Naive thymus-derived CD8-positive, alpha-beta T cell (primary cell): ENCODE results near the gene COL6A5. TPM values are rescaled to one million over a fixed set of nuclear protein-coding genes. Genes with fewer than 3 reads are reported as not detected.

ENCODE experiments used
- ATAC-seq, 2 donors: fragments of 150-1000 bp; cut with Tn5 transposase in 1 of 2; sonication (Bioruptor Pico), chemical (Tn5 transposase) in 1 of 2; 1 replicate in 1 of 2; 2 replicates in 1 of 2; pipeline ENCODE4 v1.10.0; 2021; ENCODE audit warnings: mild to moderate bottlenecking in 2 of 2, moderate library complexity in 2 of 2
- POLR2A ChIA-PET: fragments of 350-600 bp; sonication (Branson Sonifier 250); formaldehyde crosslinking; loops from one replicate; lab custom pipeline; 2021; ENCODE audit warnings: antibody characterized with exemption; lab: Charles Lee
- DNase-seq, 10 donors: peaks; one replicate each; pipeline versions ENCODE4 v3.0.0 to v3.0.0-alpha.2; 2020 to 2022
- H3K27ac Mint-ChIP-seq, 10 donors: one replicate each; pipeline ENCODE4 v1.8.0; 2020 to 2022; ENCODE audit warnings: mild to moderate bottlenecking in 10 of 10, mixed read lengths in 10 of 10, moderate library complexity in 4 of 10, inconsistent platforms in 1 of 10
- H3K27me3 Mint-ChIP-seq, 5 donors: one replicate each; pipeline ENCODE4 v1.8.0; 2021 to 2022; ENCODE audit warnings: mixed read lengths in 5 of 5
- H3K36me3 Mint-ChIP-seq, 3 donors: one replicate each; pipeline ENCODE4 v1.8.0; 2020 to 2022; ENCODE audit warnings: mixed read lengths in 3 of 3, mild to moderate bottlenecking in 2 of 3, inconsistent platforms in 1 of 3
- H3K4me1 Mint-ChIP-seq, 4 donors: one replicate each; pipeline ENCODE4 v1.8.0; 2021 to 2022; ENCODE audit warnings: mixed read lengths in 4 of 4
- H3K4me3 Mint-ChIP-seq, 10 donors: one replicate each; pipeline ENCODE4 v1.8.0; 2020 to 2022; ENCODE audit warnings: mild to moderate bottlenecking in 10 of 10, mixed read lengths in 10 of 10, moderate library complexity in 6 of 10, inconsistent platforms in 1 of 10
- H3K9me3 Mint-ChIP-seq, 9 donors: one replicate each; pipeline ENCODE4 v1.8.0; 2020 to 2022; ENCODE audit warnings: mixed read lengths in 9 of 9, mild to moderate bottlenecking in 3 of 9, inconsistent platforms in 1 of 9, moderate library complexity in 1 of 9
- polyA plus RNA-seq, 3 donors: library from polyadenylated mRNA; unstranded; fragments of 300-500 nt; fragmentation: Illumina TruSeq; gene quantifications; one replicate each; pipeline ENCODE4 v1.2.3, GENCODE V29; 2021
- total RNA-seq, 8 experiments: library from RNA in 2 of 8; stranded (reverse) in 2 of 8; gene quantifications; one replicate each; pipeline ENCODE4 v1.2.3 and lab custom pipeline; 2021 to 2026

Gene COL6A5
- total and polyA plus RNA-seq, 5 experiments from 2014 or later: not detected

DNA sequence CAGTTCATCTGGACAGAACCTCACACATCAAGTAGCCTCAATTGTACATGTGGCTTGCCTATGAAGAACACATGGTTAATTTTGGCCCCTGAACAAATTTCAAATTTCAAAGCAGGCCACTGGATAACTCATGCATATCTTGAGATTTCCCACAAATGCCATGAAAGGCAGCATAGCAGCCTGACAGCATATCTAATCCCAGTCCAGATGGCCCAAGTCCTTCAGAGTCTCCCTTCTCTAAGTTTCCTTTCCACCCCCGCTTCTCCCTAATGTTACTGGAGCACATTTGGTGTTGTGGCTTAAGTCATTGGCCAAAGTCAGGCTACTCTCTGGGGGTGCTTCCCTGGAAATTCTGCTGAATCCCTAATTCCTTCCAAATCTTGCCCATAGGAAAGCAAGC lies 117.7 kb downstream of the COL6A5 start:
- no peaks in the 10 kb centered on the region for H3K36me3 Mint-ChIP-seq
- no peaks in the 10 kb centered on the region for H3K9me3 Mint-ChIP-seq
- H3K4me1 Mint-ChIP-seq: no peaks in the 10 kb centered on the region
- no peak for DNase-seq
- peaks cover 4 to 16% (median 10%) of the 10 kb centered on the region in 5 donors for H3K27me3 Mint-ChIP-seq
- H3K4me3 Mint-ChIP-seq: no peak overlapping the region
- no peak for ATAC-seq
- POLR2A ChIA-PET: no interaction called here
- no peak overlapping the region for H3K27ac Mint-ChIP-seq

DNA sequence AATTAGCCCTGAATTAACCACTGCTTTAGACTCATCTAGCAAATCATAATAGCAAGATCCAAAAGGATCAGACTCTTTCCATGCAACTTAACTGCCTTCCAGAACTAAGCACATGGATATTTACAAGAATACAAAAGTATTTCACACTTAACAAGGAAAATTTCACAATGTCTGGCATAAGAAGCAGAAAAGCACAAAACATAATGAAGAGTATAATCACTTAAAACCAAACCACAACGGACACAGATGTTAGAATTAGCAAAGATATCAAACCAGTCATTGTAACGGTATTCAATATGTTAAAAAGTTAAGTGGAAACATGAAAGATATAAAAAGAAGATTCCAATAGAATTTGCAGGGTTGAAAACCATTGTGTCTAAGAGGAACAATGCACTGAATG lies 120.0 kb downstream of the COL6A5 start:
- no peak overlapping the region for H3K27ac Mint-ChIP-seq
- POLR2A ChIA-PET: no interaction called here
- no peak for ATAC-seq
- H3K4me1 Mint-ChIP-seq: no peaks in the 10 kb centered on the region
- DNase-seq: no peak
- H3K36me3 Mint-ChIP-seq: no peaks in the 10 kb centered on the region
- no peak overlapping the region for H3K4me3 Mint-ChIP-seq
- no peaks in the 10 kb centered on the region for H3K9me3 Mint-ChIP-seq
- peaks cover 4 to 21% (median 16%) of the 10 kb centered on the region in 5 donors for H3K27me3 Mint-ChIP-seq

DNA sequence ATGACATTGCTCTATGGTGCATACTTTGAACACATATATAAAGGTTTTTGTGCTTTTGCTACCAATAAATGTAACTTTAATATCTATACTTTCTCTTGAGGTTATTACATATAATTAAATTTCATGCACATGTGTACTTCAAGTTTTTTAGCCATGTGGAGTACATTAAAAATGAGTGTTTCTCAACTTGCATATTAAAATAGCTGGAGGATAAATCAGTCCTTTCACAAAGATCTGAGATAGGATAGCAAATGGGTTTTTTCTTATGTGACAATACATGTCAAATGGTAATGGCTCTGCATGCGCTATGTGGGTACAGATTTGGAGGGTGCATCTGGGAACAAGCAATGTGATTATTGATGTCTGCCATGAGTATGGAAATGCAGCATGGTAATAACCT lies 122.8 kb downstream of the COL6A5 start:
- H3K9me3 Mint-ChIP-seq: no peaks in the 10 kb centered on the region
- ATAC-seq (no peak), DNase-seq (no peak)
- H3K27ac Mint-ChIP-seq: no peak overlapping the region
- H3K27me3 Mint-ChIP-seq: peaks cover 6 to 26% (median 23%) of the 10 kb centered on the region in 5 donors
- POLR2A ChIA-PET: no interaction called here
- no peak overlapping the region for H3K4me3 Mint-ChIP-seq
- H3K36me3 Mint-ChIP-seq: no peaks in the 10 kb centered on the region
- no peaks in the 10 kb centered on the region for H3K4me1 Mint-ChIP-seq

DNA sequence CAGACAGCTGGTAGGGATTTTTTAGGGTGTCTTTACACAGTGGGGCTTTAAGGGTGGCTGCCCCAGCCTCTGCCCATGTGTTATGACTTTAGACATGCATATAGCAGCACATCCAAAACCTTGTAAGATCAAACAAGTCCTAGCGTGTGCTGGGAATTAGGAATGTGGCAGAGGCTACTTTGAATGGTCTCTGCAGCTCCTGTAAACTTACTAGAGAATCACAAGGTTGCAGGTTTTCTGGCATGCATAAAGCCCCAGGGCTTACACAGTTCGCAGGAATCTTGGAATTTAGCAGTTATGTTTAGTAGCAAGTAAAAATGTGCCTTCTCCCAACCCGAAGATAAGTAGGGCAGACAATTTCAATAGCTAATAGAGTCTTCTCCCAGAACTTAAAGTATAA lies 124.7 kb downstream of the COL6A5 start:
- POLR2A ChIA-PET: no interaction called here
- no peak overlapping the region for H3K4me3 Mint-ChIP-seq
- H3K9me3 Mint-ChIP-seq: peaks cover 0 to 15% (median 0%) of the 10 kb centered on the region in 9 donors
- no peaks in the 10 kb centered on the region for H3K36me3 Mint-ChIP-seq
- DNase-seq (no peak), ATAC-seq (no peak)
- H3K27me3 Mint-ChIP-seq: peaks cover 5 to 22% (median 19%) of the 10 kb centered on the region in 5 donors
- H3K27ac Mint-ChIP-seq: no peak overlapping the region
- H3K4me1 Mint-ChIP-seq: no peaks in the 10 kb centered on the region

DNA sequence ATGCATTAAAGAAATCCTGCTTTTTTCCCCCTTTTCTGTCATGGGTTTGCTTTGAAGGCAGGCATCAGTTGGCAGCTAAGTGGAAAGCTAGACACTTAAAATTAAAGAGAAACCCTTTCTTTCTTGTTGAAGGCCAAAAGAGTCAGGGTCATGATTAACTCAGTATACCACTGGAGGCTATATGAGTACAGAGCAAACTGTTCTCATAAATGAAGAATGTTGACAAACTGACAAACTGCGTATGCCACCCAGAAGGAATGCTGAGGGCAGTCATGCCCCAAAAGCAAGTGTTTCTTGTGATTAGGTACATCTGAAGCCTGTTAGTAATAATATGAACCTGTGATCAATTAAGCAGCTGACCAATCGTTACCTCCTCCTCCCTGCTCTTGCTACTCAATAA lies 127.9 kb downstream of the COL6A5 start:
- no peak for ATAC-seq
- POLR2A ChIA-PET: no interaction called here
- Mint-ChIP-seq H3K4me3 (no peak overlapping the region), H3K27ac (no peak overlapping the region), H3K36me3 (no peaks in the 10 kb centered on the region), H3K4me1 (no peaks in the 10 kb centered on the region), H3K27me3 (peaks cover 2 to 27% (median 17%) of the 10 kb centered on the region in 5 donors), H3K9me3 (peaks cover 0 to 23% (median 2%) of the 10 kb centered on the region in 9 donors)
- DNase-seq: no peak

DNA sequence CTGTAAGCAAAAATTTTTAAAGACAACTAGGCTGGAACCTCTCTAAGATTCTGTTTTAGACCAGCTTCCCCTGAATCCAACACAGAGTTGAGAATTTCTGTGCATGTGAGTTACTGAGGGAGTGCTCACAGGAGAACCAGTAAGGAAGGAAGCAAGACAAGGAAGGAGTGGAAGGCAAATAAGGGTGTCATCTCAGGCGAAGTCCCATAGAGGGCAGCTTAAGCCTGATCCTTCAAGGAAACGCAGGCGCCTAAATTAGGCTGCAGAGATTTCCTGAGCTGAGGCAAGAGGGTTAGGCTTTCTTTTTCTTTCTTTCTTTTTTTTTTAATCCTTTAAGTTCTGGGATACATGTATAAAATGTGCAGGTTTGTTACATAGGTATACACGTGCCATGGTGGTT lies 135.3 kb downstream of the COL6A5 start:
- Mint-ChIP-seq H3K27me3 (peaks cover 0 to 13% (median 2%) of the 10 kb centered on the region in 5 donors), H3K4me3 (no peak overlapping the region)
- POLR2A ChIA-PET: no interaction called here

DNA sequence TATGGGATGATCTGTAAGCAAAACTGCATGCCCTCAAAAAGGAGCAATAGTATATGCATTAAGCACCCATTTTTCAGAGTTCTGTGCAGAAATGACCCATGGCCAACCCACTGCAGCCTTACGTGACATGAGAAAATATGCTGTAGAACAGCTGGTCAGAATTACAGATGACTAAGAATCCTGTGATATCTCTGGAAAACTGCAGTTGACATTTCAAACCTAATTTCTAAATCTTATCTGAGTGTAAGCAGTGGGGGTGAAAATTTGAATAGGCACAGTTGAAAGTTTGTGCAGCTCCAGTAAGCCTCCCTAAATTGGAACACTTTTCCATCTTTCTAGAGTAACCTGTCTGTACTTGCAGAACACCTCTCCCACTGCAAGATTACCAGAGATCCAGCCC lies 142.8 kb downstream of the COL6A5 start:
- Mint-ChIP-seq H3K4me3 (no peak overlapping the region), H3K9me3 (peaks cover 0 to 5% (median 0%) of the 10 kb centered on the region in 9 donors), H3K27ac (no peak overlapping the region), H3K36me3 (peaks cover 0 to 4% (median 0%) of the 10 kb centered on the region in 3 donors), H3K4me1 (no peaks in the 10 kb centered on the region), H3K27me3 (peaks cover 0 to 24% (median 2%) of the 10 kb centered on the region in 5 donors)
- DNase-seq (no peak), ATAC-seq (no peak)
- POLR2A ChIA-PET: no interaction called here

More for the DNA sequence above, 135.3 kb downstream of the COL6A5 start:
- no peaks in the 10 kb centered on the region for H3K36me3 Mint-ChIP-seq
- no peak overlapping the region for H3K27ac Mint-ChIP-seq
- ATAC-seq: no peak
- no peak for DNase-seq
- peaks cover 0 to 26% (median 3%) of the 10 kb centered on the region in 9 donors for H3K9me3 Mint-ChIP-seq
- H3K4me1 Mint-ChIP-seq: no peaks in the 10 kb centered on the region

DNA sequence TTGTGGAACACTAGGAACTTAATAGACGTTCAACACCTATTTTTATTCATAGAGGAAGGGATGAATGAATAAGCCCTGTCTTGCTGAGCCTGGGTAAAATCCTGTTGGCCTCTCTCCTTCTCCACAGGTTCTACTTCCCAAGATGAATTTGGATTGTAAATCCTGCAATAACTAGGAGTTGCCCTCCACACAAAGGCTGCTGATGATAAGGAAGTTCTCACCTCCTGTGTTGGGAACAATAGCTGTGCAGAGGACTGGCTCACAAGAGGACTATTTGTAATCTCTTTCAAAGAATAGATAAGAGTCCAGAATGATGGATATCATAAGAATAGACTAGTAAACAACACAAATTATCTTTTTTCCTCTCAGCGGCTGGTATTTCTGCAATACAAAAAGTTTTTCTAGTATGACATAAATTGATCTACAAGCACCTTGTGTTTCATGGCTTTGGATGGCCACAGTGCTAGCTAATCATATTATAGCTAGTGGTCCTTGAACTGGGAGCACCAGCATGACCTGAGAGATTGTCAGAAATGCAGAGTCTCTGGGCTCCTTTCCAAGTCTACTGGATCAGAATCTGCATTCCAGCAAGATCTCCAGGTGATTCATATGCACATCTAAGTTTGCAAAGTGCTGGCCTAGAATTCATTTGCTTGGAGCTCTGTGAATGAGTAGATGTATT lies 143.4 kb downstream of the COL6A5 start:
- peaks cover 0 to 4% (median 0%) of the 10 kb centered on the region in 3 donors for H3K36me3 Mint-ChIP-seq
- POLR2A ChIA-PET: no interaction called here
- H3K27me3 Mint-ChIP-seq: peaks cover 0 to 24% (median 2%) of the 10 kb centered on the region in 5 donors
- H3K4me3 Mint-ChIP-seq: no peak overlapping the region
- DNase-seq (no peak), ATAC-seq (no peak)
- H3K9me3 Mint-ChIP-seq: peaks cover 0 to 5% (median 0%) of the 10 kb centered on the region in 9 donors
- no peak overlapping the region for H3K27ac Mint-ChIP-seq
- no peaks in the 10 kb centered on the region for H3K4me1 Mint-ChIP-seq

DNA sequence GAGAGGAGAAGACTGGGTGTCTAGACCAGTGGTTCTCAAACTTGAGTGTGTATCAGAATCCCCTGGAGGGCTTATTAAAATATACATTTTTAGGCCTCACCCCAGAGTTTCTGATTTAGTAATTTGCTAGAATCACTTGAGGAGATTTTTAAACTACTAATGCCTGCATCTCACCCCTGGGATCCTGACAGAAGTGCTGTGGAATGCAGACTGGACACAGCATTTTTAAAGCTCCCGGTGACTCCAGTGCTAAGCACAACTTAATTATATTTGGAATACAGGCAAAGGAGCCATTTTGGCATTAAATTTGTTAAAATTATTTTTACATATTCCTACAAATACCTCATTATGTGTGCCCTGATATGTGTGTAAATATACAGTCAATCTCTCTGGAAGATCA lies 144.8 kb downstream of the COL6A5 start:
- DNase-seq (no peak), ATAC-seq (no peak)
- H3K27me3 Mint-ChIP-seq: peaks cover 0 to 25% (median 2%) of the 10 kb centered on the region in 5 donors
- peaks cover 0 to 5% (median 0%) of the 10 kb centered on the region in 9 donors for H3K9me3 Mint-ChIP-seq
- no peak overlapping the region for H3K4me3 Mint-ChIP-seq
- H3K27ac Mint-ChIP-seq: no peak overlapping the region
- no peaks in the 10 kb centered on the region for H3K4me1 Mint-ChIP-seq
- H3K36me3 Mint-ChIP-seq: peaks cover 0 to 4% (median 0%) of the 10 kb centered on the region in 3 donors
- POLR2A ChIA-PET: no interaction called here

DNA sequence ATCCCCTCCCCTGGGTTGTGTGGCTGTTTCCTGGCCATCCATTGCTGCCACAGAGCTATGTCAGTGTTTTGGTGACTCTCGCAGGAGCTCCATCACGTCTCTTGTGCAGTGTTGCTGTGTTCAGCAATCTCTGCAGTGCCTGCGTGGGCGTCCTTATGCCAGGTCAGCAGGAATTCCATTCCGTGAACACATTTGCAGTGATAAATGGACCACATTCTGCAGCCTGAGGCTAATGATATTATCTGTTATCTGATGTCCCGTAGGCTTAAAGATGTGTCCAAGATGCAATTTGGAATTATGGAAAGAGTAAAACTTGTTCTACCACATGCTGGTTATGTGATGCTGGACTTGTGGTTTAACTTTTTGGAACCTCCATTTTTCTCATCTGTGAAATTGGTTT lies 146.0 kb downstream of the COL6A5 start:
- Mint-ChIP-seq H3K9me3 (peaks cover 0 to 2% (median 0%) of the 10 kb centered on the region in 9 donors), H3K4me1 (no peaks in the 10 kb centered on the region), H3K4me3 (no peak overlapping the region), H3K27ac (no peak overlapping the region), H3K27me3 (peaks cover 0 to 24% (median 4%) of the 10 kb centered on the region in 5 donors), H3K36me3 (peaks cover 0 to 4% (median 0%) of the 10 kb centered on the region in 3 donors)
- POLR2A ChIA-PET: no interaction called here
- no peak for ATAC-seq
- DNase-seq: no peak

DNA sequence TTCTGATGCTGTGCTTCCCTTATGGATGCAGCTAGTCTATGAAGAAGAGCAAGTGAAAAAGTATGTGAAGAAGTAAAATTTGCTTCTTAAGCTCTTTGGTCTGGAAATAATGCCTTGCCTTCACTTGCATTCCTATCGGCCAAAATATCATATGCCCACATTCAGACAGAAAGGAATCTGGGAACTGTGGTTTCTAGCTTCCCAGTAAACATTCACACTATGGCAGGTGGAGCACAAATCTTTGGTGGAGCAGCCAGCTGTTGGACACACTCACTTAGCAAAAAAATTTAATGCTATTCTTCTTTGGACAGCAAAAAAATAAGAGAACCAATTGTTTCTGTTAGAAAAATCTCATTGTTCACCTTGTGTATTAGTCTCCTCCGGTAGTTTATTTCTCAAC lies 159.2 kb downstream of the COL6A5 start:
- Mint-ChIP-seq H3K4me3 (no peak overlapping the region), H3K9me3 (peaks cover 0 to 3% (median 0%) of the 10 kb centered on the region in 9 donors), H3K27ac (no peak overlapping the region), H3K27me3 (peaks cover 9 to 25% (median 14%) of the 10 kb centered on the region in 5 donors), H3K4me1 (no peaks in the 10 kb centered on the region), H3K36me3 (no peaks in the 10 kb centered on the region)
- POLR2A ChIA-PET: no interaction called here
- ATAC-seq: no peak
- no peak for DNase-seq

DNA sequence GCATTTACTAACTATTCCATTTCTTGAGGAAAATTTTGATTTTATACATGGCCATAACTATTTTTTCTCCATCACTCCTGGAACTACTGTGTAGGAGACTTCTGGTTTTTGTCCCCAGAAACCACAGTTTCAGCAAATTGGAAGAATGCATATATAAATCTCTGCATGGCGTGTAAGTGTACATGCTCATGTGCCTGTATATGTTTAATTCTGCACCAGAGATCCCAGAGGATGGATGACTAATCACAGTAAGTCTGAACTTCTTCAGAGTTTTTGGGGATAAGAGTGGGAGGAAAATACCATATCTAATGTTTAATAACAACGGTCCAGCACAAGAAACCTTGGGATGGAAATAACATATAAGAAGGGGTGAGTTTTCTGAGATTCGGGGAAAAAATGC lies 160.6 kb downstream of the COL6A5 start:
- H3K4me1 Mint-ChIP-seq: no peaks in the 10 kb centered on the region
- H3K36me3 Mint-ChIP-seq: no peaks in the 10 kb centered on the region
- POLR2A ChIA-PET: no interaction called here
- H3K9me3 Mint-ChIP-seq: peaks cover 0 to 3% (median 0%) of the 10 kb centered on the region in 9 donors
- no peak for ATAC-seq
- H3K27ac Mint-ChIP-seq: no peak overlapping the region
- no peak for DNase-seq
- H3K27me3 Mint-ChIP-seq: peaks cover 14 to 31% (median 15%) of the 10 kb centered on the region in 5 donors
- no peak overlapping the region for H3K4me3 Mint-ChIP-seq

DNA sequence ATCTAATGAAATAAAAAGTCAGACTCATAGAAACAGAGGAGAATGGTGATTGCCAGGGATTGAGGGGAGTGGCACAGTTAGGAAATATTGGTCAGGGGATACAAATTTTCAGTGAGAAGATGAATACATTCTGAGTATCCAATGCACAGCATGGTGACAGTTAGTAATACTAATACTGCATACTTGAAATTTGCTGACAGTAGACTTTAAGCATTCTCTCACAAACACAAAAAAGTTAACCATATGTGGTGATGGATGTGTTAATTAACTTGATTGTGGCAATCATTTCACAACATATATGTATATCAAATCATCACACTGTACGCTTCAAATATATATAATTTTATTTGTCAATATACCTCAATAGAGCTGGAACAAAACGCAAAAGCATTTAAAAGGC lies 162.3 kb downstream of the COL6A5 start:
- H3K4me1 Mint-ChIP-seq: no peaks in the 10 kb centered on the region
- ATAC-seq: no peak
- DNase-seq: no peak
- H3K4me3 Mint-ChIP-seq: no peak overlapping the region
- peaks cover 15 to 48% (median 26%) of the 10 kb centered on the region in 5 donors for H3K27me3 Mint-ChIP-seq
- no peak overlapping the region for H3K27ac Mint-ChIP-seq
- H3K36me3 Mint-ChIP-seq: no peaks in the 10 kb centered on the region
- H3K9me3 Mint-ChIP-seq: peaks cover 0 to 3% (median 0%) of the 10 kb centered on the region in 9 donors
- POLR2A ChIA-PET: no interaction called here

DNA sequence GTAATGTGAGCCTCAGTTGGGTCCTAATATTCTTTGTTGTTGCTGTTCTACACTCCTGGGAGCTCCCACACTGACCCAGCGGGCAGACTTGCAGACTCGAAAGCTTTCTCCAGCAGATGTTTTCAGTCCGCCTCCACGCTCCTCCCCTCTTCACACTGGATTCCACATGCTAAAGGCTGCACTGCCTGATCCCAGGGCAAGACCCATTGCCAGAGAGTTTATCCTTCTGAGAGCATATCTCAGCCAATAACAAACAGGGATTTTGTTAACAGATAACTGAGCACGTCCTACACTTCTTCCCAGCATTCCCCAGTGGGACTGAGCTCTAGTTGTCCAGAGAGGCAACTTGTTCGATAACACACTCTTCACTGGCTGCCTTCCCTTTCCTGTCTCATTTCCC lies 163.5 kb downstream of the COL6A5 start:
- Mint-ChIP-seq H3K4me3 (no peak overlapping the region), H3K9me3 (peaks cover 0 to 3% (median 0%) of the 10 kb centered on the region in 9 donors), H3K27ac (no peak overlapping the region), H3K4me1 (no peaks in the 10 kb centered on the region), H3K27me3 (peaks cover 18 to 40% (median 26%) of the 10 kb centered on the region in 5 donors), H3K36me3 (no peaks in the 10 kb centered on the region)
- POLR2A ChIA-PET: no interaction called here
- DNase-seq: no peak
- ATAC-seq: no peak
